PC-9 (cell line): ENCODE data around the gene TANC1.

Source experiments
- CTCF ChIP-seq: fragments of 200-600 bp; sonication (generic); conservative IDR thresholded peaks from 2 replicates; pipeline ENCODE4 v1.6.1; 2017; ENCODE audit warnings: mixed run types, antibody characterized with exemption, mild to moderate bottlenecking, moderate library complexity
- EZH2 ChIP-seq: fragments of 200-600 bp; sonication (generic); IDR thresholded peaks from 2 replicates; pipeline ENCODE4 v1.8.0; 2017; ENCODE audit warnings: antibody characterized with exemption, low read depth

- TF ChIP-seq CTCF = no peak
- TF ChIP-seq EZH2 = no peak
These were observed 49.4 kb downstream of the TANC1 start for GRCh38 chr2:159017837-159018236.
